KG1 (cell line): ENCODE data around the gene PROC.

Source experiments
- DNase-seq: peaks from one replicate; lab custom pipeline; 2025; lab: John Stamatoyannopoulos, UW

PROC gene

DNA sequence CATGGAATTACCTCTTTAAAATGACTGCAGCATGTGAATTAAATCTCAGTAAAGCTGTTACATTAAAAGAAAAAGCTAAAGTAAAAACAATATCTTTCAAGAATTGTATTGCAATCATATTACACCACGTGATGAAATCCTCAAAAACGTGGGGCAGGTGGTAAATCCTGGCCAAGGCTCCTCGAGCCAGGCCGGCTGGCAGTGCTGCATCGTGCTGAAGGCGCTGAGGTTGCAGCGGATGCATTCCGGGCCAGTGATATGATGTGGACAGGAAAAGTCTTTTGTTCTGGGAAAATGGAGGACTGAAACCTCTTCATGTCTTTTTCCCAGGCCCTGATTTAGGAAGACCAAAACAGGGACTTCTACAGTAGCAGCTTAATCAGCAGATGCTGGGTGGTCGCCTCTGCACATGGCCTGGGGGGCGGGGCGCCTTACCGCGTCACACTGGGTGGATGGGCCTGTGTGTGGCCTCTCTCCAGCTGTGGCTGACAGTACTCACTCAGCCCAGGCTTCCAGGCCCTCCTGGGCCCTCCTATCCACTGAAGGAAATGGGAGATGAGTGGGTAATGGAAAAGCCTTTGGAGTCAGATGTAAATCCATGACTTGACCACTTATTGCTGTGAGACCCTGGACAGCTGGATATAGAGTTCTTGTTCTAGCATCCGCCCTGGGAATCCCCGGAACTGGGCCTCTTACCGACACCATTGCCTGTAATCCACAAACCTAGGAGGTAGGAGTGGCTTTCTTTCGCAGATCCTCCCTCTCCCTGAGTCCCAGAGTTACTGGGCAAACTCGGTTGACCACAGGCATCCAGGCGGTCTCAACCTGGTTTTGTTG lies 45.1 kb downstream of the PROC start:
- DNase-seq: no peak

DNA sequence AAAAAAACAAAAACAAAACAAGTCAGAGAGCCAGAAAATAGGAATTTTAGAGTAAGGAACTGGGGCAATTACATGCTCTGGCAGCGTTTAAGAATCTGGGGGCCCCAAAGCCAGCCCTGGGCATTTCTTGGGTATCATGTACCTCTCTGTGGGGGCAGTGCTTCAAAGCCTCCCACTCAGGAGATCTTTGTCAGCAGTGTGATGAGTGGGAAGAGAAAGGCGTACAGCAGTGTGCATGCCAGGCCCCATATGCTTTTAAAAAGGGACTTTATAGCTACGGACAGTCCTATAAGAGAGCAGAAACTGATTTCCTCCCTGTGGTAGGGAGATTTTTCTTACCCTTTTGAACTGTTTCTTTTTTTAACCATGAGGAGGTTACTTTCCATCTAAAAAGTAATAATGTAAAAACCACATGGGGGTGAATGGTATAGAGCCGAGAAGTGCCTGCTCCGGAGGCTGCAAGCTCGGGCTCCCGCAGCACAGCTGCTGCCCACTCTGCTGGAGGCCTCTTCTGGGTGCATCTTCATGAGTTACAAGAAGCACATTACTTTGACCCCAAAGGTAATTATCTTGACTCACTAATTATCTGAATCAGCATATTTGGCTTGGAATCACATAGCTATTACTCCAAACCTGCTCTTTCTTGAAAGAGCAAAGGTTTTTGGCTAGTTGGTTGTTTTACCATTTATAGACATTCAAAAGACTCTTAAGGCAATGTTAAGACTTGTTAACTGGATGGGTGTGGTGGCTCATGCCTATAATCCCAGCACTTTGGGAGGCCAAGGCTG lies 46.4 kb downstream of the PROC start:
- no peak for DNase-seq

DNA sequence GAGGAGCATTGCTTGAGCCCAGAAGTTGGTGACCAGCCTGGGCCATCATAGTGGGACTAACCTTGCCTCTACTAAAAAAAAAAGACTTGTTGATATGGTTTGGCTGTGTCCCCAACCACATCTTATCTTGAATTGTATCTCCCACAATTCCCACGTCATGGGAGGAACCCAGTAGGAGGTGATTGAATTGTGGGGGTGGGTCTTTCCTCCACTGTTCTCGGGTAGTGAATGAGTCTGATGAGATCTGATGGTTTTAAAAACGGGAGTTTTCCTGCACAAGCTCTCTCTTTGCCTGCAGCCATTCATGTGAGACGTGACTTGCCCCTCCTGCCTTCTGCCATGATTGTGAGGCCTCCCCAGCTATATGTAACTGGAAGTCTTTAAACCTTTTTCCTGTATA lies 47.0 kb downstream of the PROC start:
- DNase-seq: no peak

DNA sequence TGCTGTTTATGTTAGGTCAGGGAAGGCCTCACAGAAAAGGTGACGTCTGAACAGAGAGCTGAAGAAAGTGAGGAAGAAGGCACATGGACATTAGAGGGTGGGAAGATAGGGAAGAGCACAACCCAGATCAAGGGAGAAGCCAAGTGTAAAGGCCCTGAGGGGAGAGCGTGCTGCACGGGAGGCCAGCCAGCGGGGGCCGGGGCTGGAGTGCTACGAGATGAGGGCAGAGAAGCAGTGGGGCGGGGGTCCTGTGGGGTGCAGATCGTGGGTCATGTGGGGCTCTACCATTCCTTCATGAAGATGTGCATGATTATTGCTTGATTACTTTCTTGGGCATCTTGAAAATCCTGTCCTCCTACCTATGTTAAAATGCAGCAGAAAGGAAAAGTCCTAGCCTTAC lies 50.8 kb downstream of the PROC start:
- DNase-seq: no peak

DNA sequence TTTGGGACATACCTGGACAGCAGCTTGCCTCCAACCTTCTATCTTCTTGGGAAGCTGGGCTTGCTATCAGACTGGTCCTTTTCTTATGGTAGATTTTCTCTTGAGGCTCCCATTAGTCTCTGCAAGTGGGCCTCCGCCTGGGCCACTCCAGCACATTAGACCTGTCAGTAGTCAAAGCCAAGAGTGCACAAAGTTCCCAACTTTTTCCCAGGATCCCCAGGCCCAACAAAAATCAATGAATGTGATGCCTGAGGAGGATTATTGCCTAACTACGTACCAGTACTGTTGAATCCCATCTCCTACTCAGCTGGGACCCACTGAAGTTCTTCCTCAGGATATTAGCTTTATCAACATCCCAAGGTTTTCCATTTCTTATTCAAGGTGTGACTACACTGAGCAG lies 51.7 kb downstream of the PROC start:
- no peak for DNase-seq

DNA sequence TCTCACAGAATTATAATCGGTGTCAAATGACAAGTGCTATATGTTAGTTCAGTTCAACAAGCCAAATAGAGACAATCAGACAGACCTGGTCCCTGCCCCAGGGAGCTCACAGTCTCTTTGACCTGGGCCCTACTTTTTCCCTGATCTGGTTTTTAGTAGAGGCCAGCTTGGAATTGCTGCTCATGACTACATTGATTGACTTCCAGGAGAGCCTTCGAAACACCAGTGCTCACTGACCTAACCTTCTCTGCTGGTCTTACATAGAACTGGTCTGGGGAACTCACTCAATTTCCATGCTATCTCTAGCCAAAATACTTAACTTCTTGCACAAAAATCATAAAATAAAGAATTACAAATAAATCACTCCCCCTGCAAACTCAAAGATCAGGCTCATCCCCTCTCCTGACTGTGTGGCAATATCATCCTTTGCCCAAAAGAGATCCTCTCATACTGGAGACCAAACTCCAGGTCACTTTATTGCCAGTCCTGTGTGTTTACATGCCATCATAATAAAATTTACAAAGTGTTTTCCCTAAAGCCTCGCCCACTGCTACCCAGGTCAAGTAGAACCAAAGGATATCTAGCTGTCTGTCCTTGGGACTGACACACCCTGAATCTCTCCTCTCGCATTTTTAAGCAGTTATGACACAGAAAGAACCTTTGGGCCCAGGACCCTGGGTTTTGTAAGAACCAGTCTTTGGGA lies 53.2 kb downstream of the PROC start:
- DNase-seq: no peak

DNA sequence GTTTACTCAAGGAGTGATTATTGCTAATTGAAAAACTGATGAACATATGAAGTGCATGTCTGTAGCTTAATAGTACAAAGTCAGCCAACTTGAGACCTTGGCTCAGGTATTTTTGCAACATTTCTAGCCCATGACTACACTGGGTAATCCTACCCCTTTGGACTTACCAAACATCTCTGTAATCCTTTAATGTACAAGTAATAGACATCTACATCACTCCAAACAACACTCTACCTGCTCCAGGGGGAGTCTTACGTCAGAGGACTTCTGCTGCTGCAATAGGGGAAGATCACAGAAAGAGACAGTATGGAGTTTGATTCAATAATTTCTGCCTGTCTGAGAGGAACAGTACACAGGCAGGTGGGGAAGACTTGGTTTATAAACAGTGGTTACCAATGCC lies 54.0 kb downstream of the PROC start:
- DNase-seq: no peak

DNA sequence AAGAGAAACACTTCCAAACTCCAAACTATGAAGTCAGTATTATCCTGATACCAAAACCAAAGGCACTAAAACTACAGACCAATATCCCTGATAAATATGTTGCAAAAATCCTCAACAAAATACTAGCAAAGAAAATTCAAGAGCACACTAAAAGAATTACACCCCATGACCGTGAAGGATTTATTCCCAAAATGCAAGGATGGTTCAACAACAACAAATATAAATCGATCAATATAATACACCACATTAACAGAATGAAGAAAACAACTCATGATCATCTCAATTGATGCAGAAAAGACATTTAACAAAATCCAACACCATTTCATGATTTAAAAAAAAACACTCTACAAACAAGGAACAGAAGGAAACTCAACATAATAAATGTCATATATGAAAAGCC lies 57.6 kb downstream of the PROC start:
- no peak for DNase-seq
